Measurements from ENCODE around the gene MMP12. TPM values are rescaled to one million over a fixed set of nuclear protein-coding genes. Genes with fewer than 3 reads are reported as not detected.

Gene MMP12
- total and polyA plus RNA-seq, 4 donors = 0.31 to 16.9 (median 1.4) TPM

- no peak for TF ChIP-seq CTCF (IDR thresholded peaks at IDR 0.05; ENCODE audit: control extremely low read depth, extremely low read depth)
- Histone ChIP-seq H3K27me3 (ENCODE audit: control insufficient read depth in 3 of 3, insufficient read depth in 3 of 3, low read length in 2 of 3) (no peaks in the 10 kb centered on the region), H3K9ac (ENCODE audit: insufficient read depth in 1 of 2, low read length in 2 of 2) (no peak overlapping the region), H3K4me3 (no peak overlapping the region), H3K4me1 (ENCODE audit: control insufficient read depth in 5 of 5, insufficient read depth in 5 of 5, low read length in 5 of 5) (no peaks in the 10 kb centered on the region), H3K27ac (ENCODE audit: low read depth in 1 of 2, low read length in 1 of 2) (no peak overlapping the region), H3K9me3 (ENCODE audit: control insufficient read depth in 4 of 4, insufficient read depth in 3 of 4, low read length in 3 of 4) (peaks cover 0 to 2% (median 0%) of the 10 kb centered on the region in 4 donors), H3K36me3 (ENCODE audit: control insufficient read depth in 4 of 4, insufficient read depth in 4 of 4, low read length in 4 of 4) (no peaks in the 10 kb centered on the region)
- no peak for ATAC-seq (ENCODE audit: insufficient read depth, low FRiP score)
- 94 to 96% methylated on average over 1 of the region's 1 CpG for WGBS, 2 donors
- no peak for DNase-seq
Measured at GRCh38 chr11:102891736-102892135, 17.0 kb upstream of the MMP12 start.

GRCh38 chr11:102886999-102887398 lies 12.2 kb upstream of the MMP12 start:
- no peak overlapping the region for H3K27ac ChIP-seq (ENCODE audit: low read depth in 1 of 2, low read length in 1 of 2)
- TF ChIP-seq CTCF (IDR thresholded peaks at IDR 0.05; ENCODE audit: control extremely low read depth, extremely low read depth) = no peak
- no peak overlapping the region for H3K4me3 ChIP-seq
- no peak overlapping the region for H3K9ac ChIP-seq (ENCODE audit: insufficient read depth in 1 of 2, low read length in 2 of 2)
- no peak for ATAC-seq (ENCODE audit: insufficient read depth, low FRiP score)
- H3K9me3 ChIP-seq (ENCODE audit: control insufficient read depth in 4 of 4, insufficient read depth in 3 of 4, low read length in 3 of 4) = no peaks in the 10 kb centered on the region
- no peaks in the 10 kb centered on the region for H3K36me3 ChIP-seq (ENCODE audit: control insufficient read depth in 4 of 4, insufficient read depth in 4 of 4, low read length in 4 of 4)
- no peaks in the 10 kb centered on the region for H3K4me1 ChIP-seq (ENCODE audit: control insufficient read depth in 5 of 5, insufficient read depth in 5 of 5, low read length in 5 of 5)
- H3K27me3 ChIP-seq (ENCODE audit: control insufficient read depth in 3 of 3, insufficient read depth in 3 of 3, low read length in 2 of 3) = no peaks in the 10 kb centered on the region
- 87 to 92% methylated on average over 6 of the region's 6 CpGs for WGBS, 2 donors
- no peak for DNase-seq

GRCh38 chr11:102883141-102883540 lies 8.4 kb upstream of the MMP12 start:
- H3K4me3 ChIP-seq = no peak overlapping the region
- no peaks in the 10 kb centered on the region for H3K36me3 ChIP-seq (ENCODE audit: control insufficient read depth in 4 of 4, insufficient read depth in 4 of 4, low read length in 4 of 4)
- WGBS, 2 donors = 83 to 92% methylated on average over 3 of the region's 3 CpGs
- DNase-seq (no peak), ATAC-seq (ENCODE audit: insufficient read depth, low FRiP score) (no peak)
- no peak for TF ChIP-seq CTCF (IDR thresholded peaks at IDR 0.05; ENCODE audit: control extremely low read depth, extremely low read depth)
- no peak overlapping the region for H3K27ac ChIP-seq (ENCODE audit: low read depth in 1 of 2, low read length in 1 of 2)
- no peaks in the 10 kb centered on the region for H3K9me3 ChIP-seq (ENCODE audit: control insufficient read depth in 4 of 4, insufficient read depth in 3 of 4, low read length in 3 of 4)
- H3K27me3 ChIP-seq (ENCODE audit: control insufficient read depth in 3 of 3, insufficient read depth in 3 of 3, low read length in 2 of 3) = no peaks in the 10 kb centered on the region
- no peak overlapping the region for H3K9ac ChIP-seq (ENCODE audit: insufficient read depth in 1 of 2, low read length in 2 of 2)
- no peaks in the 10 kb centered on the region for H3K4me1 ChIP-seq (ENCODE audit: control insufficient read depth in 5 of 5, insufficient read depth in 5 of 5, low read length in 5 of 5)

GRCh38 chr11:102882389-102883024 lies 7.7 kb upstream of the MMP12 start:
- no peak overlapping the region for H3K4me3 ChIP-seq
- TF ChIP-seq CTCF (IDR thresholded peaks at IDR 0.05; ENCODE audit: control extremely low read depth, extremely low read depth) = no peak
- H3K27me3 ChIP-seq (ENCODE audit: control insufficient read depth in 3 of 3, insufficient read depth in 3 of 3, low read length in 2 of 3) = no peaks in the 10 kb centered on the region
- ATAC-seq (ENCODE audit: insufficient read depth, low FRiP score) (peak; percentile 41), DNase-seq (peak in 1 of 3 donors; percentile 7)
- H3K9ac ChIP-seq (ENCODE audit: insufficient read depth in 1 of 2, low read length in 2 of 2) = no peak overlapping the region
- no peaks in the 10 kb centered on the region for H3K4me1 ChIP-seq (ENCODE audit: control insufficient read depth in 5 of 5, insufficient read depth in 5 of 5, low read length in 5 of 5)
- no peak overlapping the region for H3K27ac ChIP-seq (ENCODE audit: low read depth in 1 of 2, low read length in 1 of 2)
- 78 to 90% methylated on average over 4 of the region's 4 CpGs for WGBS, 2 donors
- no peaks in the 10 kb centered on the region for H3K9me3 ChIP-seq (ENCODE audit: control insufficient read depth in 4 of 4, insufficient read depth in 3 of 4, low read length in 3 of 4)
- H3K36me3 ChIP-seq (ENCODE audit: control insufficient read depth in 4 of 4, insufficient read depth in 4 of 4, low read length in 4 of 4) = no peaks in the 10 kb centered on the region

Measured in lung (tissue), 12 donors.